DOHH2 (cell line): Measurements from ENCODE around the gene PPARA.

Experiments used
- H3F3A ChIP-seq: fragments of 200-600 bp; sonication (generic), shearing (Covaris generic); 2 replicates; pipeline ENCODE4 v1.6.0; 2016; ENCODE audit warnings: antibody characterized with exemption, mild to moderate bottlenecking; ENCODE audit not compliant: control insufficient read depth, insufficient read depth
- H3K27ac ChIP-seq: fragments of 200-600 bp; sonication (generic); 2 replicates; pipeline ENCODE4 v1.5.1; 2014; ENCODE audit warnings: low read depth, mild to moderate bottlenecking, low read length, moderate library complexity
- H3K27me3 ChIP-seq: fragments of 200-600 bp; sonication (generic); 2 replicates; pipeline ENCODE4 v1.6.1; 2014; ENCODE audit warnings: mild to moderate bottlenecking, low read length, mixed read lengths; ENCODE audit not compliant: control insufficient read depth
- H3K36me3 ChIP-seq: fragments of 200-600 bp; sonication (generic); 2 replicates; pipeline ENCODE4 v1.6.1; 2014; ENCODE audit warnings: mild to moderate bottlenecking, low read length, moderate library complexity, mixed read lengths; ENCODE audit not compliant: control insufficient read depth
- H3K4me1 ChIP-seq: fragments of 200-600 bp; sonication (generic); 2 replicates; pipeline ENCODE4 v1.6.1; 2014; ENCODE audit warnings: mild to moderate bottlenecking, low read length, mixed read lengths; ENCODE audit not compliant: control insufficient read depth
- H3K4me2 ChIP-seq: fragments of 200-600 bp; sonication (generic); 2 replicates; pipeline ENCODE4 v1.6.0; 2014; ENCODE audit warnings: mild to moderate bottlenecking, low read length, moderate library complexity
- H3K4me3 ChIP-seq: fragments of 200-600 bp; sonication (generic); 2 replicates; pipeline ENCODE4 v1.5.1; 2014; ENCODE audit warnings: mild to moderate bottlenecking, low read length, mixed read lengths
- H3K79me2 ChIP-seq: fragments of 200-600 bp; sonication (generic); 2 replicates; pipeline ENCODE4 v1.6.1; 2014; ENCODE audit warnings: mild to moderate bottlenecking, low read length, mixed read lengths; ENCODE audit not compliant: control insufficient read depth
- H3K9me2 ChIP-seq: fragments of 200-600 bp; sonication (generic); replicated peaks from 2 replicates; pipeline ENCODE4 v1.6.1; 2014; ENCODE audit warnings: mild to moderate bottlenecking, low read length, mixed read lengths; ENCODE audit not compliant: control insufficient read depth
- H3K9me3 ChIP-seq: fragments of 200-600 bp; sonication (generic); 2 replicates; pipeline ENCODE4 v1.6.1; 2014; ENCODE audit warnings: antibody characterized with exemption, low read length, mixed read lengths; ENCODE audit not compliant: control insufficient read depth, insufficient read depth
- H4K20me1 ChIP-seq: fragments of 200-600 bp; sonication (generic); 2 replicates; pipeline ENCODE4 v1.6.0; 2014; ENCODE audit warnings: low read depth, mild to moderate bottlenecking, antibody characterized with exemption, low read length, moderate library complexity; ENCODE audit not compliant: control insufficient read depth, insufficient read depth
- EZH2phosphoT487 ChIP-seq: fragments of 200-600 bp; sonication (generic); IDR thresholded peaks from 2 replicates; pipeline ENCODE4 v1.6.1; 2017; ENCODE audit warnings: borderline replicate concordance, mild to moderate bottlenecking, antibody characterized with exemption, low read length, moderate library complexity, mixed read lengths
- TF ChIP-seq, protein P1 (sequence below): fragments of 200-600 bp; sonication (generic); IDR thresholded peaks from one replicate; pipeline ENCODE4 v1.5.1; 2014; ENCODE audit warnings: antibody characterized with exemption, mild to moderate bottlenecking, low read depth, low read length; ENCODE audit not compliant: poor library complexity, severe bottlenecking

The PPARA gene

DNA sequence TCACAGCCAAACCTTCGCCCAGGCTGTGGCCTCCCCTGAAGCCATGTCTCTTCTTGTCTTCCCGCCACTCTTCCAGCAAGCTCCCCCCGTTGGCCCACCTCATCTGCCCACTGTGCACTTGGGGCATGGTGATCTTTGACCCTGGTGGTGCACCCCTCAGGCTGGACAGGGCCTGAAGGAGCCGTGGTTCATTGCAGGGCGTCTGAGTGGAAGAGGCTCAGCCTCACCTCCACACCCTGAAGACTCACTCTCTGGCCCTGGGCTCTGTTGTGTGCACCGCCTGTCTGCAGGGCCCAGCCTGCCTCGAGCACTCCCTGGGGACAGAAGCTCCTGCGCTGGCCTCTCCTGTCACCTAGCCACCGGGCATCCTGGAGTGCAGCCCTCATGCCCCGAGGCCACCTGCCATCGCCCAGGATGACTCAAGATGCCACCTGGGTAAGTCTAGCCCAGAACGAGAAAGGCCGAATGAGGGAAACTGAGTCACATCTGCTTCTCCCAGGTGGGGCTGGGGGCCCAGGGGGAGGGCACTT, 40.8 kb upstream of the PPARA start:
- TF ChIP-seq EZH2phosphoT487: no peak
- TF ChIP-seq, protein P1, sequence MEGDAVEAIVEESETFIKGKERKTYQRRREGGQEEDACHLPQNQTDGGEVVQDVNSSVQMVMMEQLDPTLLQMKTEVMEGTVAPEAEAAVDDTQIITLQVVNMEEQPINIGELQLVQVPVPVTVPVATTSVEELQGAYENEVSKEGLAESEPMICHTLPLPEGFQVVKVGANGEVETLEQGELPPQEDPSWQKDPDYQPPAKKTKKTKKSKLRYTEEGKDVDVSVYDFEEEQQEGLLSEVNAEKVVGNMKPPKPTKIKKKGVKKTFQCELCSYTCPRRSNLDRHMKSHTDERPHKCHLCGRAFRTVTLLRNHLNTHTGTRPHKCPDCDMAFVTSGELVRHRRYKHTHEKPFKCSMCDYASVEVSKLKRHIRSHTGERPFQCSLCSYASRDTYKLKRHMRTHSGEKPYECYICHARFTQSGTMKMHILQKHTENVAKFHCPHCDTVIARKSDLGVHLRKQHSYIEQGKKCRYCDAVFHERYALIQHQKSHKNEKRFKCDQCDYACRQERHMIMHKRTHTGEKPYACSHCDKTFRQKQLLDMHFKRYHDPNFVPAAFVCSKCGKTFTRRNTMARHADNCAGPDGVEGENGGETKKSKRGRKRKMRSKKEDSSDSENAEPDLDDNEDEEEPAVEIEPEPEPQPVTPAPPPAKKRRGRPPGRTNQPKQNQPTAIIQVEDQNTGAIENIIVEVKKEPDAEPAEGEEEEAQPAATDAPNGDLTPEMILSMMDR: no peak
- no peaks in the 10 kb centered on the region for H3K9me3 ChIP-seq
- no peak overlapping the region for H3K27ac ChIP-seq
- H3K36me3 ChIP-seq: no peaks in the 10 kb centered on the region
- no peaks in the 10 kb centered on the region for H3K27me3 ChIP-seq
- no peak overlapping the region for H3K4me2 ChIP-seq
- no peak overlapping the region for H3K4me3 ChIP-seq
- H3K4me1 ChIP-seq: no peaks in the 10 kb centered on the region
- no peaks in the 10 kb centered on the region for H3K9me2 ChIP-seq
- no peaks in the 10 kb centered on the region for H4K20me1 ChIP-seq
- H3K79me2 ChIP-seq: no peaks in the 10 kb centered on the region
- H3F3A ChIP-seq: no peaks in the 10 kb centered on the region

DNA sequence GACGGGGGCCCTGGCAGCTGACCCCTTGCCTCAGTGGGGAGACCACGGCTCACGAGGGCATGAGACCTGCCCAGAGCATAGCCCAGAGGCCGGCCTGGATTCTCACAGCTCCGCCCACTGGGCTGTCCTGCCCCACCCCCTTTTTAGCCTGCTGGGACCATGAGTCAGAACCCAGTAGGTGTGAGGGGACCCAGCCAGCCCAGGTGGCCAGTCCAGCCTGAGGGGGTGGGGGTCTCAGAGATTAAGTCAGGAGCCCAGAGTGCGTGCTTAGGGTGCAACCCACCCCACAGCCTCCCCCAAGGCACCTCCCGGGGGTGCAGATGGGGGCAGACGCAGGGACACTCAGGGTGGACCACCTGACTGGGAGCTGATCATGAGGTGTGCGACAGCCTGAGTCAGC, 40.1 kb upstream of the PPARA start:
- no peak overlapping the region for H3K27ac ChIP-seq
- no peaks in the 10 kb centered on the region for H4K20me1 ChIP-seq
- no peaks in the 10 kb centered on the region for H3K36me3 ChIP-seq
- H3F3A ChIP-seq: no peaks in the 10 kb centered on the region
- no peak overlapping the region for H3K4me2 ChIP-seq
- no peaks in the 10 kb centered on the region for H3K9me2 ChIP-seq
- TF ChIP-seq EZH2phosphoT487: no peak
- no peak overlapping the region for H3K4me3 ChIP-seq
- H3K79me2 ChIP-seq: no peaks in the 10 kb centered on the region
- no peaks in the 10 kb centered on the region for H3K9me3 ChIP-seq
- no peaks in the 10 kb centered on the region for H3K4me1 ChIP-seq
- no peaks in the 10 kb centered on the region for H3K27me3 ChIP-seq

DNA sequence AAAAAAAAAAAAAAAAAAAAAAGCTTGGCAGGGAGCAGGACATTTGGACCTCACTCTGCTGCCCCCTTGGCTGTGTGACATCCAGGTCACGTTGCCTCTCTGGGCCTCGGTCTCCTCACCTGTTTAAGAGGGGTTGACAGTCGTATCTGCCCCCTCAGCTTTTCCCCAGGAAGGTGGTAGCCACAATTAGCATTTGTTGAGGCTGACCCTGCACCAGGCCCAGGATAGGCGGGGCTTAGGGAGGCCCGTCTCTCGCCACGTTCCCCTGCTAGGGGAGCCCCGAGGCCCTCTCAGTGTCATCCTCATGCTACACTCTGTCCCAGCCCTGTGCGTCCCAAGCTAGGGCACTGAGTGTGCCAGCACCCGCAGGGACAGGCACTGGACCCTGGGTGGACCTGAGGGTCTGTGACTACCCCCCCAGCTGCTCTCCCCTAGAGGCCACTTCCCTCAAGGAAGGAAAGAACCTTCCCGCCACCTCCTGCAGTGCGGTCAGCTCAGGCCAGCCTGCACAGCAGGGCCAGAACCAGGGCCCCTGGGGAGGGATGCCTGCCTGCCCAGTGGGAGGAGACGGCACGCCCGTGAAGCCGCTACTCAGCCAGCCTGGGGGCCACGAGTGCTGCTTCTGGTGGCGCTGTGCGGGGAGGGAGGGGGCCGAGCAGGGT, 38.5 kb upstream of the PPARA start:
- H3K9me3 ChIP-seq: no peaks in the 10 kb centered on the region
- no peaks in the 10 kb centered on the region for H3K27me3 ChIP-seq
- peaks cover 3% of the 10 kb centered on the region; the same call in 1 of the 2 replicates for H3K4me1 ChIP-seq
- H3K79me2 ChIP-seq: no peaks in the 10 kb centered on the region
- H3K27ac ChIP-seq: no peak overlapping the region
- H3K4me3 ChIP-seq: no peak overlapping the region
- H3K9me2 ChIP-seq: no peaks in the 10 kb centered on the region
- no peaks in the 10 kb centered on the region for H3F3A ChIP-seq
- TF ChIP-seq EZH2phosphoT487: no peak
- TF ChIP-seq, protein P1: no peak
- H3K36me3 ChIP-seq: no peaks in the 10 kb centered on the region
- H3K4me2 ChIP-seq: no peak overlapping the region
- H4K20me1 ChIP-seq: no peaks in the 10 kb centered on the region

DNA sequence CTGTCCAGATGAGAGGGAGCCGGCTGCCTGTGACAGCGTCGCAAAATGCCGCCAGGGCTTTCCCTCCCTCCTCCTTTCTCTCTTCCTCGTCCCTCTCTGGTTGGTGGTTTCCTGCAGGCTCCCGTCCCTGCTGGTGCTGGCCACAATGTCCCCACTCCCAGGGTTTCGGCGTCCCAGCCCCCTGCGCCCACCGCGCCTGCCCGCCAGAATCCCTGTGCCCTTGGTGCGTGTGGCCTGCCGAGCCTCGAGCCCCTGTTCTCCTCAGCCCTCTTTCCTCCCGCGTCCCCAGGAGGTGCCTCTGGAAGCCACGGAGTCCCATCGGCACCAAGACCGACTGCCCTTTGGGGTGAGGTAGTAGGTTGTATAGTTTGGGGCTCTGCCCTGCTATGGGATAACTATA, 37.9 kb upstream of the PPARA start:
- Histone ChIP-seq H3K36me3 (no peaks in the 10 kb centered on the region), H3K27me3 (no peaks in the 10 kb centered on the region), H4K20me1 (no peaks in the 10 kb centered on the region), H3K9me3 (no peaks in the 10 kb centered on the region), H3F3A (no peaks in the 10 kb centered on the region), H3K9me2 (no peaks in the 10 kb centered on the region), H3K4me3 (no peak overlapping the region), H3K27ac (no peak overlapping the region), H3K4me2 (no peak overlapping the region), H3K4me1 (peaks cover 4% of the 10 kb centered on the region; the same call in 1 of the 2 replicates), H3K79me2 (no peaks in the 10 kb centered on the region)
- no peak for TF ChIP-seq EZH2phosphoT487
- TF ChIP-seq, protein P1: no peak
